SK-N-MC (cell line): ENCODE results near the gene MAMSTR.

Experiments
- EZH2 ChIP-seq: fragments of 200-600 bp; sonication (generic); IDR thresholded peaks from one replicate; pipeline ENCODE4 v1.6.1; 2017; ENCODE audit warnings: antibody characterized with exemption
- FOXP2 ChIP-seq: optimal IDR thresholded peaks from 2 replicates; pipeline ENCODE3; 2011; ENCODE audit warnings: mild to moderate bottlenecking, moderate library complexity; ENCODE audit not compliant: insufficient read depth; ENCODE audit errors: extremely low read length, control extremely low read depth
- POLR2AphosphoS5 ChIP-seq: IDR thresholded peaks from 2 replicates; pipeline ENCODE4 v1.6.1; 2012; ENCODE audit warnings: mild to moderate bottlenecking, low read depth, low read length, borderline replicate concordance

- no peak for TF ChIP-seq POLR2AphosphoS5
- no peak for TF ChIP-seq EZH2
- TF ChIP-seq FOXP2: no peak
Measured at GRCh38 chr19:48745208-48745995, 25.9 kb upstream of the MAMSTR start.
